A549 (cell line): Measurements from ENCODE around the gene PRSS8. TPM values are rescaled to one million over a fixed set of nuclear protein-coding genes. Genes with fewer than 3 reads are reported as not detected.

Source experiments
- BHLHE40 ChIP-seq: IDR thresholded peaks from 2 replicates; pipeline ENCODE4 v1.6.1; 2012; ENCODE audit warnings: low read depth, low read length, inconsistent platforms
- CBX8 ChIP-seq: fragments of 200-600 bp; sonication (generic); IDR thresholded peaks from 2 replicates; pipeline ENCODE4 v1.6.1; 2016
- CEBPB ChIP-seq, 2 experiments: fragments of >200 bp in 1 of 2; sonication (Bioruptor Twin) in 1 of 2; formaldehyde crosslinking in 1 of 2; IDR thresholded peaks; 2 replicates each; pipeline ENCODE4 v1.6.1; 2012 to 2016
- EHF ChIP-seq: fragments of 250-450 bp; sonication (Bioruptor Pico); IDR thresholded peaks from 2 replicates; pipeline ENCODE4 v1.5.0; 2020; ENCODE audit warnings: mild to moderate bottlenecking
- EP300 ChIP-seq, 2 experiments: fragments of >200 bp; sonication (Bioruptor Twin); formaldehyde crosslinking; IDR thresholded peaks; 2 replicates in 1 of 2; 3 replicates in 1 of 2; pipeline ENCODE4 v1.6.1; 2016 to 2017
- FOSB ChIP-seq: fragments of 250-450 bp; sonication (Bioruptor Pico); IDR thresholded peaks from 2 replicates; pipeline ENCODE4 v1.5.0; 2020; ENCODE audit warnings: mild to moderate bottlenecking, moderate library complexity
- FOSL2 ChIP-seq, 2 experiments: fragments of 450-650 bp in 1 of 2; fragments of >200 bp in 1 of 2; sonication (Bioruptor Twin) in 1 of 2; formaldehyde crosslinking; IDR thresholded peaks; 2 replicates each; pipeline versions ENCODE4 v1.5.0 to v1.6.1; 2016 to 2020; ENCODE audit warnings: mild to moderate bottlenecking in 1 of 2, moderate library complexity in 1 of 2
- FOXS1 ChIP-seq: fragments of 250-450 bp; sonication (Bioruptor Pico); IDR thresholded peaks from 2 replicates; pipeline ENCODE4 v1.5.0; 2020; ENCODE audit warnings: mild to moderate bottlenecking, moderate library complexity
- GATA3 ChIP-seq: IDR thresholded peaks from 2 replicates; pipeline ENCODE4 v1.6.1; 2012; ENCODE audit warnings: borderline replicate concordance
- HDAC2 ChIP-seq: fragments of 200-600 bp; sonication (generic); IDR thresholded peaks from 2 replicates; pipeline ENCODE4 v1.6.1; 2016
- HOXA7 ChIP-seq: fragments of 250-450 bp; sonication (Bioruptor Pico); IDR thresholded peaks from 2 replicates; pipeline ENCODE4 v1.5.0; 2020; ENCODE audit warnings: mild to moderate bottlenecking, moderate library complexity
- HOXB5 ChIP-seq: fragments of 250-450 bp; sonication (Bioruptor Pico); IDR thresholded peaks from 2 replicates; pipeline ENCODE4 v1.5.0; 2020; ENCODE audit warnings: mild to moderate bottlenecking, moderate library complexity
- JUN ChIP-seq, 2 experiments: fragments of >200 bp; sonication (Bioruptor Twin); formaldehyde crosslinking; IDR thresholded peaks; 2 replicates in 1 of 2; 3 replicates in 1 of 2; pipeline ENCODE4 v1.6.1; 2016 to 2017
- KDM1A ChIP-seq: fragments of 200-600 bp; sonication (generic); IDR thresholded peaks from 2 replicates; pipeline ENCODE4 v1.6.1; 2016; ENCODE audit warnings: low read depth, mild to moderate bottlenecking
- KDM5A ChIP-seq: fragments of 200-600 bp; sonication (generic); IDR thresholded peaks from 2 replicates; pipeline ENCODE4 v1.6.1; 2016; ENCODE audit warnings: antibody characterized with exemption, mild to moderate bottlenecking
- MAFK ChIP-seq: fragments of 450-650 bp; IDR thresholded peaks from 2 replicates; pipeline ENCODE4 v1.6.1; 2014; ENCODE audit not compliant: partially characterized antibody
- MAZ ChIP-seq: fragments of 150-350 bp; IDR thresholded peaks from 2 replicates; pipeline ENCODE4 v1.6.1; 2014; ENCODE audit warnings: antibody characterized with exemption, low read depth, low read length, borderline replicate concordance
- NFE2L2 ChIP-seq: fragments of 150-350 bp; conservative IDR thresholded peaks from 2 replicates; pipeline ENCODE4 v1.6.1; 2014; ENCODE audit warnings: low read length
- NPAS2 ChIP-seq: fragments of 250-450 bp; sonication (Bioruptor Pico); IDR thresholded peaks from 2 replicates; pipeline ENCODE4 v1.8.0; 2022; ENCODE audit warnings: mild to moderate bottlenecking, moderate library complexity, borderline replicate concordance
- PHF8 ChIP-seq: fragments of 200-600 bp; sonication (generic); IDR thresholded peaks from 2 replicates; pipeline ENCODE4 v1.6.1; 2016; ENCODE audit warnings: low read depth, mild to moderate bottlenecking, antibody characterized with exemption, moderate library complexity, borderline replicate concordance
- POLR2A ChIP-seq: IDR thresholded peaks from 2 replicates; pipeline ENCODE4 v1.6.1; 2012; ENCODE audit warnings: mild to moderate bottlenecking, low read length
- POLR2AphosphoS2 ChIP-seq: conservative IDR thresholded peaks from 2 replicates; pipeline ENCODE4 v1.6.1; 2012; ENCODE audit warnings: low read length, improper control_type of control experiment, inconsistent platforms
- RARB ChIP-seq: fragments of 250-450 bp; sonication (Bioruptor Pico); IDR thresholded peaks from 2 replicates; pipeline ENCODE4 v1.8.0; 2021; ENCODE audit warnings: mild to moderate bottlenecking, moderate library complexity
- RFX5 ChIP-seq: fragments of 450-650 bp; IDR thresholded peaks from 2 replicates; pipeline ENCODE4 v1.7.1; 2014; ENCODE audit warnings: antibody characterized with exemption, mild to moderate bottlenecking, moderate library complexity
- RNF2 ChIP-seq: fragments of 200-600 bp; sonication (generic); IDR thresholded peaks from 2 replicates; pipeline ENCODE4 v1.6.1; 2016; ENCODE audit warnings: low read depth, mild to moderate bottlenecking, antibody characterized with exemption, moderate library complexity, borderline replicate concordance
- ZC3H11A ChIP-seq: fragments of 450-650 bp; IDR thresholded peaks from 2 replicates; pipeline ENCODE4 v1.6.1; 2014; ENCODE audit warnings: antibody characterized with exemption, mild to moderate bottlenecking
- ZFP36 ChIP-seq: fragments of 450-650 bp; IDR thresholded peaks from 2 replicates; pipeline ENCODE4 v1.6.1; 2014; ENCODE audit warnings: borderline replicate concordance; ENCODE audit not compliant: partially characterized antibody
- polyA plus RNA-seq, 4 experiments: library from polyadenylated mRNA; depleted of rRNA in 3 of 4; stranded (reverse); fragments of >200 nt; fragmentation: RNase III in 1 of 4; extraction: RNeasy Plus Mini Kit Qiagen cat#74134 plus additional on column Dnase treatment in 1 of 4; gene quantifications; 2 replicates in 3 of 4; 3 replicates in 1 of 4; pipeline ENCODE4 v1.2.3, GENCODE V29; 2011 to 2017
- TF ChIP-seq, protein P1 (sequence below): IDR thresholded peaks from 2 replicates; pipeline ENCODE4 v1.6.1; 2012
- TF ChIP-seq, protein P2 (sequence below): fragments of >200 bp; sonication (Bioruptor Twin); formaldehyde crosslinking; IDR thresholded peaks from 2 replicates; pipeline ENCODE4 v1.6.1; 2016
- TF ChIP-seq, protein P3 (sequence below): fragments of >200 bp; sonication (Bioruptor Twin); formaldehyde crosslinking; IDR thresholded peaks from 3 replicates; pipeline ENCODE4 v1.5.1; 2016
- TF ChIP-seq, protein P4 (sequence below): fragments of 200-600 bp; sonication (generic); IDR thresholded peaks from 2 replicates; pipeline ENCODE4 v1.6.1; 2016; ENCODE audit warnings: antibody characterized with exemption, mild to moderate bottlenecking, moderate library complexity
- TF ChIP-seq, protein P5 (sequence below): fragments of 450-650 bp; IDR thresholded peaks from 2 replicates; pipeline ENCODE4 v1.6.1; 2014; ENCODE audit warnings: antibody characterized with exemption
- TF ChIP-seq, protein P6 (sequence below): fragments of >200 bp; sonication (Bioruptor Twin); formaldehyde crosslinking; IDR thresholded peaks from 3 replicates; pipeline ENCODE4 v1.6.1; 2016

Gene PRSS8
- polyA plus RNA-seq, 2 of the 4 experiments (the other 2 are of a cell fraction): 0.08 to 0.09 TPM

DNA sequence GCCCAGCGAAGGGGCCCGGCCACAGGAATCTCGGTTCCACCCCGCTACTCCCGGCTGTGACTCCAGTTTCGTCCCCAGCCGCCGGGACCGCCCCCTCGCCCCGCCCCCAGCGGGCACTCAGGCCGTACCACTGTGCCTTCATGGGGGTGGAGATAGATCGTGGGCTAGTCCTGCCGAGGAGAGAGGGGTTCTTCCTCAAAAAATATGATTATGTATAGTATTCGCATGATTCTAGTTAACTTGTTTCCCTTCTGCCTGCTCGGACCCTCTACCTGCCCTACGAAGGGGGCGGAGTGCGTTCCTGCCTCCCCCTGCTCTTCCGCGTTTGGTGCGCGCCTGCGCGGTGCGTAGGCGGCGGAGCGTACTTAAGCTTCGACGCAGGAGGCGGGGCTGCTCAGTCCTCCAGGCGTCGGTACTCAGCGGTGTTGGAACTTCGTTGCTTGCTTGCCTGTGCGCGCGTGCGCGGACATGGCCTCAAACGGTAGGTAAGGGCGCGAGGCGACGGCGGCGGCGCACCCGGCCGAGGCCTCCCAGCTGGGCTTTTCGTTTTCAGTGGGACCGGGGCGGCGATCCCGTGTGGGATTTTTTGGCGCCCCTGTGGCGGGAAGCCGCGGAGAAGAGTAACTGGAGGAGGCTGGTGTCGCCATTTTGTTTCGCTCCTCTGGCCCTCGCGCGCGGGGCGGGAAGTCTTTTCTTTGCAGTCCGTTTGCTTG, 44.4 kb upstream of the PRSS8 start, which contains the start of gene FUS (continued):
- peak; percentile 83; the same call in 1 of the 2 replicates for TF ChIP-seq HOXA7 (CRISPR knock-in tag)
- peak; percentile 100 for TF ChIP-seq POLR2A
- TF ChIP-seq, protein P1, sequence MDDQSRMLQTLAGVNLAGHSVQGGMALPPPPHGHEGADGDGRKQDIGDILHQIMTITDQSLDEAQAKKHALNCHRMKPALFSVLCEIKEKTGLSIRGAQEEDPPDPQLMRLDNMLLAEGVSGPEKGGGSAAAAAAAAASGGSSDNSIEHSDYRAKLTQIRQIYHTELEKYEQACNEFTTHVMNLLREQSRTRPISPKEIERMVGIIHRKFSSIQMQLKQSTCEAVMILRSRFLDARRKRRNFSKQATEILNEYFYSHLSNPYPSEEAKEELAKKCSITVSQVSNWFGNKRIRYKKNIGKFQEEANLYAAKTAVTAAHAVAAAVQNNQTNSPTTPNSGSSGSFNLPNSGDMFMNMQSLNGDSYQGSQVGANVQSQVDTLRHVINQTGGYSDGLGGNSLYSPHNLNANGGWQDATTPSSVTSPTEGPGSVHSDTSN: peak; percentile 84; the same call in 1 of the 2 replicates
- TF ChIP-seq RFX5: no peak
- no peak for TF ChIP-seq FOXS1 (CRISPR knock-in tag)
- TF ChIP-seq NPAS2 (CRISPR knock-in tag): no peak
- no peak for TF ChIP-seq ZC3H11A
- TF ChIP-seq KDM5A: no peak
- TF ChIP-seq, protein P2, sequence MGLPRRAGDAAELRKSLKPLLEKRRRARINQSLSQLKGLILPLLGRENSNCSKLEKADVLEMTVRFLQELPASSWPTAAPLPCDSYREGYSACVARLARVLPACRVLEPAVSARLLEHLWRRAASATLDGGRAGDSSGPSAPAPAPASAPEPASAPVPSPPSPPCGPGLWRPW: no peak
- peak; percentile 82 for TF ChIP-seq FOSB
- peak; percentile 99 for TF ChIP-seq PHF8
- TF ChIP-seq, protein P3, sequence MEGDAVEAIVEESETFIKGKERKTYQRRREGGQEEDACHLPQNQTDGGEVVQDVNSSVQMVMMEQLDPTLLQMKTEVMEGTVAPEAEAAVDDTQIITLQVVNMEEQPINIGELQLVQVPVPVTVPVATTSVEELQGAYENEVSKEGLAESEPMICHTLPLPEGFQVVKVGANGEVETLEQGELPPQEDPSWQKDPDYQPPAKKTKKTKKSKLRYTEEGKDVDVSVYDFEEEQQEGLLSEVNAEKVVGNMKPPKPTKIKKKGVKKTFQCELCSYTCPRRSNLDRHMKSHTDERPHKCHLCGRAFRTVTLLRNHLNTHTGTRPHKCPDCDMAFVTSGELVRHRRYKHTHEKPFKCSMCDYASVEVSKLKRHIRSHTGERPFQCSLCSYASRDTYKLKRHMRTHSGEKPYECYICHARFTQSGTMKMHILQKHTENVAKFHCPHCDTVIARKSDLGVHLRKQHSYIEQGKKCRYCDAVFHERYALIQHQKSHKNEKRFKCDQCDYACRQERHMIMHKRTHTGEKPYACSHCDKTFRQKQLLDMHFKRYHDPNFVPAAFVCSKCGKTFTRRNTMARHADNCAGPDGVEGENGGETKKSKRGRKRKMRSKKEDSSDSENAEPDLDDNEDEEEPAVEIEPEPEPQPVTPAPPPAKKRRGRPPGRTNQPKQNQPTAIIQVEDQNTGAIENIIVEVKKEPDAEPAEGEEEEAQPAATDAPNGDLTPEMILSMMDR: no peak
- peak in 1 of 2 experiments; percentile 3; a peak in 1 of 4 replicates for TF ChIP-seq CEBPB (IDR thresholded peaks at IDR 0.05)
- TF ChIP-seq, protein P4, sequence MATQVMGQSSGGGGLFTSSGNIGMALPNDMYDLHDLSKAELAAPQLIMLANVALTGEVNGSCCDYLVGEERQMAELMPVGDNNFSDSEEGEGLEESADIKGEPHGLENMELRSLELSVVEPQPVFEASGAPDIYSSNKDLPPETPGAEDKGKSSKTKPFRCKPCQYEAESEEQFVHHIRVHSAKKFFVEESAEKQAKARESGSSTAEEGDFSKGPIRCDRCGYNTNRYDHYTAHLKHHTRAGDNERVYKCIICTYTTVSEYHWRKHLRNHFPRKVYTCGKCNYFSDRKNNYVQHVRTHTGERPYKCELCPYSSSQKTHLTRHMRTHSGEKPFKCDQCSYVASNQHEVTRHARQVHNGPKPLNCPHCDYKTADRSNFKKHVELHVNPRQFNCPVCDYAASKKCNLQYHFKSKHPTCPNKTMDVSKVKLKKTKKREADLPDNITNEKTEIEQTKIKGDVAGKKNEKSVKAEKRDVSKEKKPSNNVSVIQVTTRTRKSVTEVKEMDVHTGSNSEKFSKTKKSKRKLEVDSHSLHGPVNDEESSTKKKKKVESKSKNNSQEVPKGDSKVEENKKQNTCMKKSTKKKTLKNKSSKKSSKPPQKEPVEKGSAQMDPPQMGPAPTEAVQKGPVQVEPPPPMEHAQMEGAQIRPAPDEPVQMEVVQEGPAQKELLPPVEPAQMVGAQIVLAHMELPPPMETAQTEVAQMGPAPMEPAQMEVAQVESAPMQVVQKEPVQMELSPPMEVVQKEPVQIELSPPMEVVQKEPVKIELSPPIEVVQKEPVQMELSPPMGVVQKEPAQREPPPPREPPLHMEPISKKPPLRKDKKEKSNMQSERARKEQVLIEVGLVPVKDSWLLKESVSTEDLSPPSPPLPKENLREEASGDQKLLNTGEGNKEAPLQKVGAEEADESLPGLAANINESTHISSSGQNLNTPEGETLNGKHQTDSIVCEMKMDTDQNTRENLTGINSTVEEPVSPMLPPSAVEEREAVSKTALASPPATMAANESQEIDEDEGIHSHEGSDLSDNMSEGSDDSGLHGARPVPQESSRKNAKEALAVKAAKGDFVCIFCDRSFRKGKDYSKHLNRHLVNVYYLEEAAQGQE: no peak; the same call in 1 of the 2 replicates
- TF ChIP-seq KDM1A: no peak
- no peak for TF ChIP-seq EP300 (IDR thresholded peaks at IDR 0.05)
- TF ChIP-seq JUN (IDR thresholded peaks at IDR 0.05): peak; percentile 98 to 99
- TF ChIP-seq, protein P5, sequence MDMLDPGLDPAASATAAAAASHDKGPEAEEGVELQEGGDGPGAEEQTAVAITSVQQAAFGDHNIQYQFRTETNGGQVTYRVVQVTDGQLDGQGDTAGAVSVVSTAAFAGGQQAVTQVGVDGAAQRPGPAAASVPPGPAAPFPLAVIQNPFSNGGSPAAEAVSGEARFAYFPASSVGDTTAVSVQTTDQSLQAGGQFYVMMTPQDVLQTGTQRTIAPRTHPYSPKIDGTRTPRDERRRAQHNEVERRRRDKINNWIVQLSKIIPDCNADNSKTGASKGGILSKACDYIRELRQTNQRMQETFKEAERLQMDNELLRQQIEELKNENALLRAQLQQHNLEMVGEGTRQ: no peak; the same call in 1 of the 2 replicates
- no peak for TF ChIP-seq HDAC2
- TF ChIP-seq RNF2: no peak
- no peak for TF ChIP-seq POLR2AphosphoS2
- TF ChIP-seq, protein P6, sequence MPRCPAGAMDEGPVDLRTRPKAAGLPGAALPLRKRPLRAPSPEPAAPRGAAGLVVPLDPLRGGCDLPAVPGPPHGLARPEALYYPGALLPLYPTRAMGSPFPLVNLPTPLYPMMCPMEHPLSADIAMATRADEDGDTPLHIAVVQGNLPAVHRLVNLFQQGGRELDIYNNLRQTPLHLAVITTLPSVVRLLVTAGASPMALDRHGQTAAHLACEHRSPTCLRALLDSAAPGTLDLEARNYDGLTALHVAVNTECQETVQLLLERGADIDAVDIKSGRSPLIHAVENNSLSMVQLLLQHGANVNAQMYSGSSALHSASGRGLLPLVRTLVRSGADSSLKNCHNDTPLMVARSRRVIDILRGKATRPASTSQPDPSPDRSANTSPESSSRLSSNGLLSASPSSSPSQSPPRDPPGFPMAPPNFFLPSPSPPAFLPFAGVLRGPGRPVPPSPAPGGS: peak; percentile 100
- no peak for TF ChIP-seq MAFK
- peak; percentile 60; the same call in 1 of the 2 replicates for TF ChIP-seq HOXB5 (CRISPR knock-in tag)
- 0 out of 2 replicates have a peak, but pooled peaks have one; percentile 21 for TF ChIP-seq RARB (CRISPR knock-in tag)
- TF ChIP-seq BHLHE40: peak; percentile 90
- no peak for TF ChIP-seq ZFP36
- TF ChIP-seq FOSL2 (IDR thresholded peaks at IDR 0.05): no peak
- no peak for TF ChIP-seq FOSL2 (CRISPR knock-in tag; IDR thresholded peaks at IDR 0.05)
- 0 out of 2 replicates have a peak, but pooled peaks have one; percentile 73 for TF ChIP-seq CBX8
- no peak; the same call in 1 of the 2 replicates for TF ChIP-seq NFE2L2
- TF ChIP-seq GATA3: peak; percentile 94
- TF ChIP-seq MAZ: no peak; the same call in 1 of the 2 replicates
- peak; percentile 62; the same call in 1 of the 2 replicates for TF ChIP-seq EHF (CRISPR knock-in tag)
